GM18511 (cell line): ENCODE results near the gene CACNA2D2.

Experiments used
- ATAC-seq: cut with Tn5 transposase; IDR thresholded peaks from one replicate; pipeline ENCODE4 v1.9.1; 2021; ENCODE audit warnings: mild to moderate bottlenecking, moderate library complexity; ENCODE audit not compliant: unreplicated experiment

The CACNA2D2 gene

DNA sequence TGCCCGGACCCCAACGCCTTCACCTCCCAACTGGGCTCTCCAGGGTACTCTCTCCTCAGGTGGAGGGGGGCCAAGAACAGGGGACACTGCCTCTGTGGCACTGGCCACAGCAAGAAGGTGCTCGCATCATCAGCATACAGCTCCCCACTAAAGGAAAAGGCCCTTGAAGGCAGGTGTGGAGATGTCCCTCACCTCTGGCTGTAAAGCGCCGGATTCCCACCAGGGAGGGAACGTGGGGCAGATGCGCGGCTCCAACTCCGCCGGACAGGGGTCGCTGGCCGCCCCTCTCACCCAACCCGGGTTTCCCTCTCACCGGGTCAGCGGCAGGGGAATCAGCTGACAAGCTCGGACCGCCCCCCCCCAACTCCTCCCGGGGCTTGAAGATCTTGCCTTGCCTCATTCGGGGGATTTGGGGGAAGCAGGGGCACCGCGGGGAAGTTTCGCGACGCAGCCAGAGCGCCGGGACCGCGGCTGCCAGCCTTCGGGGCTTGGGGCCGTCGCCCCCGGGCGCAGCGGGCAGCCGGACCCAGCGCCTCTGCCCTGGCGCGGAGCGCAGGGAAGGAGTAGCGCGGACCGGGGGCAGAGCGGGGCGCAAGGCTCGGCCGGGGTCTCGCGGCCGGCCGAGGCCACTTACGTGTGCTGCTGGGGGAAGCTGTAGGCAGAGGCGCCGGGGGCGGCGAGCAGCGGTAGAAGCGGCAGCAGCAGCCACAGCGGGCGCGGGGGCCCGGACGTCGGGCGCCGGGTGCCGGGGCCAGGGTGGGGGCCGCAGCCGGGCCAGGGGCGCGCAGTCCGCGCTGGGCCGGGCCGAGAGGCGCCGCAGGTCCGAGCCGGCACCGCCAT lies 630 bp downstream of the CACNA2D2 start:
- ATAC-seq = no peak

DNA sequence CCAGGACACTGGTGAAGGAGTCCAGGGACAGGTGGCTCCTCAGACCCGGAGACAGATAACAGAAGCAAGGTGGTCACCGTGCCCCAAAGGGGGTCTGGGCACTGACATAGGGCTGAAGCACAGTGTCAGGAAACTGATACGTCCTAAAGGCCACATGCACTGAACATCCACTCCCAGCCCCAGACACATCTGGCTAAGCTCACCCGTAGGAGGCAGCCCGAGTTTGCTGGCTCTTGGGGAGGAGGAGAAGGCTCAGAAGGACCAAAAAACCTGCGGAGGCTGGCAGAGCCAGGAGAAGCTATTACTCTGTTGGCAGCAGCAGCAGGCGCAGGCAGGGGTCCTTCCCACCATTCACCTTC lies 1.2 kb downstream of the CACNA2D2 start:
- ATAC-seq = no peak

DNA sequence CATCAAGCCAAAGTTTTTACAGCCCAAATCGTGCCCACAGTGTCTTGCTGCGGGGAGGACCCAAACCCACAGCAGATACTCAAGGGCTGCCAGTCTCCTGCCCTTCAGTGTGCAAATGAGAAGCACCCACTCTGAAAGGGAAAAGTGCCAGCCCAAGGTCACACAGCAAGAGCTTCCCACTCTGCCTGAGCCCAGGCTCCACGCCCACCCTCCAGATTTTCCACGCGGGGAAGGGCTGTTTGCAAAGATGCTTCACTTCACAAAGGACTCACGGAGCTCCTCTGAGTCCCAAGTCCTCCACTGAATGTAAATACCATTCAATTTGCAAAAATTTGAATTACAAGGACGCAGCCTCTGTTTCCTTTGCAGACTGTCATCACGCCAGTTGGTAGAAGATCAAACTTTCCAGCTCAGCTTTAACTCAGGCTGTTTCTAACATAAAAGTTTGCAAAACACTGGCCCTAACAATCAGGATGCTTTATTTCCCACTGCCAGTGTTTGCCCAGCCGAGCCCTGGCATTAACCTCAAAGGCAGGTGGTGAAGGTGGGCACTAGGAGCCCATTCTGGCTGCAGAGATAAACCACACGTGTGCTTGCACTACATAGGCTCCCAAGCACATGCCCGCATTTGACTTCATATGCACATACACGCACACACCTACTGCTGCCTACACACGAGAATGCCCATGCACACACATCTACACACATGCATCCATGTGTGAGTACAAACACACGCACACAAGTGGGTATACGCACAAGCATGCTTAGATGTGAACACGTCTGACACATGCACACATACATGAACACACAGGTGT lies 7.6 kb downstream of the CACNA2D2 start:
- ATAC-seq = no peak

DNA sequence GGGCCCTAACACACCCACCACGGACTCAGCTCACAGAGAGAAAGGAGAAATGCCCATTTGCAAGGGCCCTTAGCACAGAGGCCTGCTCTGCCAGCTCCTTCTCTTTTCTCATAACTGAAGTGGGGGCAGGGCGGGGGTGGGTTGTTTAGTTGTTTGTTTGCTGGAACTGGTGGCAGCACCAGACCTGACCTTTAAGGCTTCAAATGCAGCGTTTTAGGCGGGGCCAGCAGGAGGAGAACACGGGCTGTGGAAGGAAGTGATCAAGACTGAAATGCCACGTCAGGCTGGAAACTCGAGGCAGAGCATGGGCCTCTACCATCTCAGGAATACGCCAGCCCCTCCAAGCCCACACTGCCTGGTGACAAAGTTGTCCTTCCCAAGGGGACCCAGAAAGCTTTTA lies 9.3 kb downstream of the CACNA2D2 start:
- ATAC-seq = no peak

DNA sequence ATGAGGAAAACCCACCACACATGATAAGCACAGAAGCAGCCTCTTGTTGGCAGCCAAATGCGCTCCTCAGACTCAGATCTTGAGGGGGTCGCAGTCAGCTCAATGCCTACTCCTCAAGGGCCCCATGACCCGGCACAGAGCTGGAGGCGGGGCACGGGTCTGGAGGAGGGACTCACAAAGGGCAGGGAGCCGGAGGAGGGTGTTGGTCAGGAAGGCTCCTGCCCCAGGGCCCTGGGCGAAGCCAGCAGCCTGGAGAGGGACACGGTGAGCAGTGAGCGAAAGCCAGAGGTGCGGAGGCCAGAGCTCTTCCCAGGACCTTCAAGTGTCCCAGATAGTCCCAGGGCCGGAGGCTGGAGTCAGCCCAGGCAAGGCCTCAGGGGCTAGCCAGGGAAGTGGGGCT lies 9.8 kb downstream of the CACNA2D2 start:
- no peak for ATAC-seq

DNA sequence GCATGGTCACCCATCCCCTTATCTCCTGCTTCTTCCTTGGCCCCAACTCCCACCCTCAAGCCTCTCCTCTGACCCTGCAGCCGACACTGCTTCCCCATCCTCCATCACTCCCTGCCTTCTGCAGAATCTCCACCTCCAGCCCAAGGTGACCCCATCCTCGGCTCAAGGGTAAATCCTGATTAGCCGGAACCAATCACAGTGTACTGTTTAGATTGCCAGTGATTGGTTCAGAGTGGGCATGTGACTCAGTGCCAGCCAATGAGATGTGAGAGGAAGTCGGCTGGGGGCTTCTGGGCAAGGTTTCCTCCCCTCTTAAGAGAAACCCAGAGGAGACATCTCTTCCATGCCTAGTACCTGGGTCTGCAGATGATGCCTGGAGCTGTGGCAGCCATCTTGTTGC lies 10.3 kb downstream of the CACNA2D2 start:
- ATAC-seq = no peak

DNA sequence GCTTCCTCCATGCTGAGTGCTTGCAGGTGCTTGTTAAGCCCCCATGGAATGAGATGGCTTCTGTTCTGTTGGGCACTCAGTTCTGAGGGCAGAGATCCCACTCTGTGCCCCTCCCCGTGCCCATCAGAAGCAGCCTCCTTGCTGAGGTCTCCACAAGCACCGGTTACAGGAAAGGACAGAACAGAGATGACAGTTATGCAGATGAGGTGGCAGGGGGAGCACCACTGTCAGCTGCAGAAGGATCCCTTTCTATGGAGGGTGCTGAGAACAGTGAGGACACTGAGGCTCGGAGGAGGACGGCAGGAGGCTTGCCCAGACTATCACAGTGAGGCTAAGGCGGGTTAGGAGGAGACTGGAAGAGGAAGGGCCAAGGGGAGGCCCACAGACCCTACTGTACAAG lies 12.4 kb downstream of the CACNA2D2 start:
- no peak for ATAC-seq

DNA sequence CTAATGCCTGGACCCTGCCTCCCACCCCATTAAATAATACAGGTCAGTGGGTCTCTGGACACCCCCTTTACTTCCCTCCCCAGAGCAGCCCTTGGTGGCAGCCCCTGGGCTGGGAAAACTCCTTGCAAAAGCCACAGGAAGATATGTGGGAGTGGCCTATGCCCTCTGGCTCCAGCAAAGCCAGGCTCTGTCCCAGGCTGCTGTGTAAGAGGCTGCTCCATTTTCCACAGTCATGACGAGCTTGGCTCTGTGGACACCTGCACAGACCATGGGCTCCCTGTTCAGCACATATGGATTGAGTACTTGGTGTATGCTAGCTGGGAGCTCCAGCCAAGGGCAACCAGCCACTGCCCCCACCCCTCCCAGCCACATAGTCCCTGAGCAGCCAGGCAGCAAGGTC lies 13.0 kb downstream of the CACNA2D2 start:
- no peak for ATAC-seq

DNA sequence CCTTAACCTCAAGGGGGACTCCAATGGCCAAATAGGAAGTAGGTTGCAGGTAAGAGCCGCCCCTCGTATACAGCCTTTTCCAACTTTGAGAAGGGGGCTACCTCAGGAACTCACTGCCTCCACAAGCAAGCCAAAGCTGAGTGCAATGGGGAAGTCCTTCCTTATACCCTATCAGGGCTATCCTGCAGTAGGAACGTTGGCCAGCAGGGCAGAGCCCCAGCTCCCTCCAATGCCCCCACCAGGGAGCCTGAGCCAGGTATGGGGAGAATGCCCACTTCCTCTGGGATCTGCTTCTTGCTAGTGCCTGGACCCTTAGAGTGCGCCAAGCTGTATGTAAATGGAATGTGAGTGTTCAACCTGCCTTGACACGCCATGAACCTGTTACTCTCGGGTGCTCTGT lies 16.3 kb downstream of the CACNA2D2 start:
- ATAC-seq = no peak

DNA sequence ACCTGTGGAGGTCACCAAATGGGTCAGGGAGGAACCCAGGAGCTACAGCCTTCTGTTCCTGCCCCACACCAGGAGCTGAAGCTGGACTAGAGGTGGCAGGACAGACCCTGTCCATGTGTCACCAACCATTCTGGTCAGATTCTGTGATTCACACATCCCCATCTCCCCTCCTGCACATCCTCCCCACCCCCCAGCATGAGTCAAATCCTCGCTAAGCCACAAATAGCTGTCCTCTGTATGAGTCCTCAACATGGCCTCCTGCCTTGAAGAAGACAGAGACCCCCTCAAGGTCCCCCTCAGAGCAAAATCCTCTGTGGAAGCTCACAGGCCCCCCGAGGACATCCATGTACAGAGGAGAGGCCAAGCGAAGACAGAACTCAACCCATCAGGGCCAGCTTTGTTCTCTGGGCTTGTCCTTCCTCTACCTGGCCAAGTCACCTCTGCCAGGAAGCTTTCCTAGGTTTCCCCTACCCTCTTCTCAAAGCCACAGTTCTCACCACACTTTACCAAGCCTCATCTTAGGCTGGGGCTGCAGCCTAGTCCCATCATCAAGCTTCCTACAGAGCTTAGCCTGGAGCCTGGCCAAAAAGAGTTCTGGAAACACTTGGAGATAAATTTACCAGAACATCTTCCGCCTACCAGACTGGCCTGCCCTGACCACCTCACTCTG lies 17.1 kb downstream of the CACNA2D2 start:
- no peak for ATAC-seq

DNA sequence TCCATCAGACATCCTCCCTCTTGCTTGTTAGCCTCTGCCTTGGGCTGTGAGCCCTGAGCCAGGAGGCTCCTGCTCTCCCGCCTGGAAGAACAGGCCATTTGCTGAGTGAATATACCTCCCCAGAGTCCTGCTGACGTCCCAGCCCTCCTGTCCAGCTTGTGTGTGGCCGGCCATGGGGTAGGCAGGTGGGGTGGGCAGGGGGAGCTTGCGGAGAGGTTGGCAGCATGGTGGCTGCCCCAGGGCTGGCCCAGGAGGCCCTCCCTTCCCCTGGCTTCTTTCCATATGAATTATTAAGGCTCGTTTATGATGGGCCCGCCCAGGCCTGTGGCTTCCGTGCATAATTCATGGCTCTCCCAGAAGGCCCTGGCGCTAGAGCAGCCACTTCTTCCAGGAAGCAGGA lies 18.7 kb downstream of the CACNA2D2 start:
- ATAC-seq = no peak

DNA sequence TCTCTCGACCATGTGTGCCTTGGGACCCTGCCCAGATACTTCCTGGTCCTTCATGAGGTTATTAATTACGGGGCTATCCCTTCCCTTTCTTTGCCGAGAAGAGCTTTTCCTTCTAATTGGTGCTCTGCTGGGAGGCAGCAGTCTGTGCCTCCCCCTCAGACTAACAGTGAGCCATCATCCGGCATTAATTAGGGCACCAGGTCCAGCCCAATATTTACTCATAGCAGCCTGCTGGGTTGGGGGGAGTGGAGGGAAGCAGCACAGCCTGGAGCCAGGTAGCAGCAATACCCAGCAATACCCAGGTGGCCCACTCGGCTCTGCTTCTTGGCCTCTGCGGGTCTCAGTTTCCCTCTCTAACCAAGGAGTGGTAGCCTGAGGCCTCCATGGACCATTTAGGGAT lies 20.1 kb downstream of the CACNA2D2 start:
- no peak for ATAC-seq

DNA sequence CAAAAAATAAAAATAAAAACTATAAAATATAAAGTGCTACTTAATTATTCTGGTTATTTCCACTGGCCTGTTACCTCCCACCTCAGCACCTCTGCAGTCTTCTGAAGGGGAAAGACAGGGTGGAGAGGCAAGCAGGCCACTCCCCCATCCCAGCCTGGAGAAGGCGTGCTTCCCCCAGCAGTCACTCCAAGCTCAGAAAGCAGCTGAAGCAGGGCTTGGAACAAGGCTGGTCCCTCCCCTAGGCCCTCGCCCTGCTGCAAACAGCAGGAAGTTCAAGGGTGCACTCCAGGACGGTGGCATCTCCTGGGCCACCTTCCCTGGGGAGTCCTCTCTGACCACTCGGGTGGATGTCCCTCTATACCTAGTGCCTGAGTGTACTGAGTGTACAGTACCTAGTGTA lies 21.4 kb downstream of the CACNA2D2 start:
- no peak for ATAC-seq

DNA sequence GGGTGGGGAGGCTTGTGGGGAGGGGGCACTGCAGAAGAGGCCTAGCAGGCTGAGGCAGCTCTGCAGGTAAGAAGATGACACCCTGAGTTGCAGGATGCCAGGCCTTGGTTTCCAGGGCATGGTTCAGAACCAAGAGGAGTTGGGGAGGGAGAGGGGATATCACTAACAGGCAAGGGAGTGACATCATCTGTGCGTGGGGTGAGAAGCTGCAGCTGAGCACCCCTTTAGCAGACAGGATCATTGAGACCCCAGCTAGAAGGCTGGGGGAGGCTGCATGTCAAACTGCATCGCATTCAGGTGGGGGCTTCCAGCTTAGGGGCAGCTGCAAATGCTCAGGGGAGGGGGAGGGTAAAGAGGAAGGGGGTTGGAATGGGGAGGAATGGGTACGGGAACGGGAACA lies 23.0 kb downstream of the CACNA2D2 start:
- no peak for ATAC-seq

DNA sequence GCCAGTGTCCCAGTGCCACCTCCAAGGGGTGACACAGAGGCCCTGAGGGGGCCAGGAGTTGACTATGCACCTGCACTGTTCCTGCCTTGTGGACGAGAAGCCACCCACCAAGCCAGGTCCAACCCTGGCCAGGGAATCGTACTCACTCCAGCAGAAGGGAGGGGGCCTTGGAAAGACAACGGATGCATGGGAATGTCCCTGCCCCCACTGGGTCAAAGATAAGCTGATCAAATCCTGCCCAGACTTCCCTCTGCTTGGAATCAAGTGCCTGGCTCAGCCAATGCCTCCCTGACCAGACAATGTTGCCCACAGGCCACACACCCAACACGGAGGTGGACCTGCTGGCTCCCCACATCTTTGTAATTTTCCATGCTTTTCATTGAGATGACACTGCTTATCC lies 23.9 kb downstream of the CACNA2D2 start:
- no peak for ATAC-seq

DNA sequence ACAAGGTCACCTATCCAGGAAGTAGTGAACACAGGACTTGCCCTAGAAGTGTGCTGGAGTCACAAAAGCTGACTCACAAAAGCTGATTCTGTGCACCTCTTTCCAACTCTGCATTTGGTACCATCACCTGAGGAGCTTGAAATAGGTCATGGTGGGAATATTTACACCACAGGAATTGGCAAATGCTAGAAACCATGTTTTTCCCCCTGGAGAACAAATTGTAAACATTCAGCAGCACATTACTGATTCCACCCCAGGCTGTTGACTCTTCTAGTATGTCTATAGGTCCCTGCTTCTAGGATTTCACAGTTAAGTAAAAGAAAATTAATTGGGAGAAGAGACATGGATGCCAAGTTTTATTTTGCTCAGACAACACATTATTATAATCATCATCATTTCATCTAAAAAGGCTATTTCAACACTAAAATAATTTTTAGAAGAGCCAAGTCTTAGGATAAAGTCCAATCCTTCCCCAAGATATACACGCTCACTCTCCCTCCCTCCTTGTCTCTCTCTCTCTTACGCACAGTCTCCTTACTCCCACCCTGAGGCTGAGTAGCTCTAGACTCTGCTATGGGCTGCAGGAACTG lies 24.7 kb downstream of the CACNA2D2 start:
- ATAC-seq = no peak

DNA sequence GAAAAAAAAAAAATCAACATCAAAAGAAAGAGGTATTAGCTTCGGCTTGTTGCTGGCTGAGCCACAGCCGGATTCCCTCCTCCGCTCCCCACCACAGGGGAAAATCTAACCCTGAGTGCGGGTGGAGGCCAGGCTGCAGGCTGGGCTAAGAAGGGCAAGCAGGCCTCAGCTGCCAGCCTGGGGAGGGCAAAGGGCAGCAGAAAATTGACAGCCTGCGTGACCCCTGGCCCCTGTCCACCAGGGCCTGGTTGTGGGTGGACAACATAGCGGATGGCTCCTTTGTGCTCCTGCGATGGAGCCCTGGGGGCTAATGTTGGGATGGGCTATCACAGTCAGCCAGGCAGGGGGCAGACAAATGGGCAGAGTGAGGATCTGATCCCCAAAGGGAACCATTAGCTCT lies 25.4 kb downstream of the CACNA2D2 start:
- no peak for ATAC-seq

DNA sequence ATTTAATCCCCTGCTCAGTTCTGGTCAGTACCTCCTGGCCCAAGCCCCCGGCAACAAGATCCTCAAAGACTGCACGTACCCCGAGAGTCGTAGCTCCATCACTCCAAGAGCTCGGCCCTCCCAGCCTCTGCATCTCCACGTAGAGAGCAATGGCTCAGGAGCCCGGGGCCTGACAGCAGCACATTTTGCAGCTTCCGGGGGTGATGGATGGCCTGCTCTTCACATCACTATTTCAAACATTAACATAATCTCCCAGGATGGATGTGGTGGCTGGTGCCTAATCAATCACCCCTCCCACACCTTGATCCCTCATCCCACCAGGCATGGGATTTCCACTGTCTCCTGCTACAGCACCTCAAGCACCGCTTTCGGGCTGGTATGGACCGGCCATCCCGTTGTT lies 28.1 kb downstream of the CACNA2D2 start:
- no peak for ATAC-seq

DNA sequence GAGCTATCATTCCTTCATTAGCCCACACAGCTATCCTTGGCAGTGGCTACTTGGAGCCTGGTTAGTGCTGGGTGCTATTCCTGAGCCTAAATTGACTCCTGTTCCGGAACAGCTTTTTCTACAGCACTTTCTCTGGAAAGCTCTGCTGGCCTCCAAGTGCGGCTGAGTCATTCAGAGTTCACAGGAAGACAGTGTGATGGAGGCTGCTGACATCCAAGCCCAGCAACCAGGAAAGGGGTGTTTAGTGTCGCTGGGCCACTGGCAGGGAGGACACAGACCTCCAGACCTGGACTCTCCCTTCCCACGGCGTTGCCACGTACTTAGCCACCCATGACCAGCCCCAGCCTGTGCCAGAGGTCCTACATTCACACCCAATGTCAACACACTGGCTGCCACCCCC lies 28.7 kb downstream of the CACNA2D2 start:
- no peak for ATAC-seq

DNA sequence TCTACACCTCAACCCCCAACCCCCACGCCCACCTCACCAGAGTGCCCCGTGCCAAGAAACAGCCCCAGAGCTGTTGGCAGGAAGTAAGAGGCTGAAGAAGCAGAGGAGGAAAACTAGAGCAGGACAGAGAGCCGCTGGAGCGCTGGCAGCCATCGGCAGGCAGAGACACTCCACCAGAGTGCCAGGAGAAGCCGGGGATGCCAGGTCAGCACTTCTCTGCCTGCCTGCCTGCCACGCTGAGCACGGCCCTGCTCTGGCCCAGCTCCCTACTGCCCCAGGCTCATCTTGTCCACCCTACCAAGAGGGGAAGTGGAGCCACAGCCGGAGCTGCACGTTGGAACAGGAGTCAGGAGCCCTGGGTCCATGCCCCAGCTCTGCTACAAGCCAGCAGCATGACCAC lies 29.7 kb downstream of the CACNA2D2 start:
- ATAC-seq = no peak

DNA sequence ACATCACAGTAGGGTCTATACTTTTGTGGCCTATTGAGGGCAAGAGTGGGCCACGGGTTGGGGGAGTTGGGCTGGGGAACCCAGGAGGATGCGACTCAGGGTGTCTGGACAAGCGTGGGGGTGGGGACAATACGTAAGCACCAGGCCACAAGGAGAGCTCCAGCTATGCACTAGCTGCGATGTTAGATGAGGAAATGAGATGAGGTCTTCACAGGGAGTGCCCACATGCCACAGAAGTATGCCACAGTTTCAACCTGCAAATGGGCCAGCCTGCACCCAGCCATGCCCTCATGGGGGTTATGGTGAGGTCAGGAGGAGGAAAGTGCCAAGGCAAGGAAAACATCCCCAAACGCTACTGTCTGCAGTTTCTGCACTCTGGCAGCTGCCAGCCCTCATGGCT lies 30.5 kb downstream of the CACNA2D2 start:
- no peak for ATAC-seq

DNA sequence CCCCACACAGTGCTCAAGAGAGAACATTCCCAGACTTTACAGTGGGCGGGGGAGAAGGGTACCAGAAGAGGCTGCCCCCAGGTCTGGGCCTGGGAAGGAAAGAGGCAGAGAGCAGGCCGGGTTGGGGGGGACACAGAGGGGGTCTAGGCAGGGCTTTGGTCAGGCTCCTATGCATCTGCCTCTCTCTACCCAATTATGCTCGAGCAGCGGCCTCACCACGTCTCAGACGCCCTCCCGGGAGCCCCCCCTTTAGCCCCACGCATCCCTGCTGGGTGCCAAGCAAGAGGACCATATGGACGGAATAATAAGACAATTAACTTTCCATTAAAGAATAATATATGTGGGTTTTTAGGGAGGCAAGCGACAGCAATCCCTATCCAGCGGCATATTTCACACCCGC lies 32.8 kb downstream of the CACNA2D2 start:
- no peak for ATAC-seq
